ENCODE measurements around the gene ACYP2.

Gene ACYP2

GRCh38 chr2:54161660-54162424, 46.4 kb downstream of the ACYP2 start:
- no peak for DNase-seq (ENCODE audit: low spot score)

GRCh38 chr2:54164106-54164505, 48.7 kb downstream of the ACYP2 start:
- no peak for DNase-seq (ENCODE audit: low spot score)

GRCh38 chr2:54166121-54166773, 50.8 kb downstream of the ACYP2 start:
- DNase-seq (ENCODE audit: low spot score), result no peak

GRCh38 chr2:54176577-54176976, 61.2 kb downstream of the ACYP2 start:
- DNase-seq (ENCODE audit: low spot score), result peak; percentile 66

GRCh38 chr2:54183281-54183680, 67.9 kb downstream of the ACYP2 start:
- DNase-seq (ENCODE audit: low spot score), result no peak

GRCh38 chr2:54183972-54184371, 68.6 kb downstream of the ACYP2 start:
- no peak for DNase-seq (ENCODE audit: low spot score)

GRCh38 chr2:54185105-54185504, 69.7 kb downstream of the ACYP2 start:
- DNase-seq (ENCODE audit: low spot score), result no peak

GRCh38 chr2:54187331-54187730, 71.9 kb downstream of the ACYP2 start:
- no peak for DNase-seq (ENCODE audit: low spot score)

- DNase-seq (ENCODE audit: low spot score), result no peak
Observed at GRCh38 chr2:54189539-54189938, 74.1 kb downstream of the ACYP2 start.

- no peak for DNase-seq (ENCODE audit: low spot score)
Observed at GRCh38 chr2:54191361-54192135, 76.1 kb downstream of the ACYP2 start.

- DNase-seq (ENCODE audit: low spot score), result no peak
Observed at GRCh38 chr2:54194761-54195750, 79.6 kb downstream of the ACYP2 start.

GRCh38 chr2:54196646-54197045, 81.2 kb downstream of the ACYP2 start:
- DNase-seq (ENCODE audit: low spot score), result no peak

GRCh38 chr2:54204476-54204875, 89.1 kb downstream of the ACYP2 start:
- DNase-seq (ENCODE audit: low spot score), result no peak

GRCh38 chr2:54206596-54206995, 91.2 kb downstream of the ACYP2 start:
- DNase-seq (ENCODE audit: low spot score), result peak; percentile 22

- no peak for DNase-seq (ENCODE audit: low spot score)
Observed at GRCh38 chr2:54207666-54208195, 92.3 kb downstream of the ACYP2 start.

- DNase-seq (ENCODE audit: low spot score), result no peak
Observed at GRCh38 chr2:54208364-54209240, 93.2 kb downstream of the ACYP2 start.

- DNase-seq (ENCODE audit: low spot score), result no peak
Observed at GRCh38 chr2:54209379-54209778, 94.0 kb downstream of the ACYP2 start.

- no peak for DNase-seq (ENCODE audit: low spot score)
Observed at GRCh38 chr2:54212456-54212855, 97.0 kb downstream of the ACYP2 start.

GRCh38 chr2:54213082-54213481, 97.7 kb downstream of the ACYP2 start:
- no peak for DNase-seq (ENCODE audit: low spot score)

- no peak for DNase-seq (ENCODE audit: low spot score)
Observed at GRCh38 chr2:54224997-54225396, 109.6 kb downstream of the ACYP2 start.

Data from Ammon's horn (tissue), 1 donor.